ENCODE results near the gene PADI1. TPM values are rescaled to one million over a fixed set of nuclear protein-coding genes. Genes with fewer than 3 reads are reported as not detected.

PADI1 gene
- total and polyA plus RNA-seq, 8 donors, result 0.37 to 98.2 TPM; not detected in 6

DNA sequence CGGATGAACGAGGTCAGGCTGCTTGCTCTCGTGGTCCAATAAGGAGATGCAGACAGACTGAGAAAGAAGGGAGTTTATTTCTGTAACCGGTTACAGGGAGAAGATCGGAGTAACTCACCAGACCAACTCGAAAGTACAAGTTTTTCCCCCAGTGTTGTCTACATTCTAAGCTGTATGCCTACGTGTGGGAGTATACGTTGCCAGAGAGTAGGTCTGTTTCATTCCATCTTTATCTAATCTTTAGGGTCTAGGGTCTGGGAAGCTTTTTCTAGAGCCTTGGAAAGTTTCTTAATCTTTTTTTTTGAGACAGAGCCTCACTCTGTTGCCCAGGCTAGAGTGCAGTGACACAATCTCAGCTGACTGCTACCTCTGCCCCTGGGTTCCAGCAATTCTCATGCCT, 4.7 kb upstream of the PADI1 start:
- H3K36me3 ChIP-seq, result no peaks in the 10 kb centered on the region
- no peaks in the 10 kb centered on the region for H3K9me3 ChIP-seq
- intact Hi-C loops (cut with DNase I; ENCODE audit: low total_unique reads), result no loop called here
- no peaks in the 10 kb centered on the region for H3K4me1 ChIP-seq
- no peak overlapping the region for H3K27ac ChIP-seq
- H3K27me3 ChIP-seq, result peaks cover 0 to 21% (median 3%) of the 10 kb centered on the region in 3 donors
- TF ChIP-seq EP300 (IDR thresholded peaks at IDR 0.05) (no peak), POLR2A (IDR thresholded peaks at IDR 0.05) (no peak), POLR2AphosphoS5 (IDR thresholded peaks at IDR 0.05) (no peak), CTCF (IDR thresholded peaks at IDR 0.05) (no peak)
- 48 to 71% (median 64%) methylated on average over 8 of the region's 8 CpGs for WGBS, 5 donors
- H3K4me3 ChIP-seq, result no peak overlapping the region
- no peak for DNase-seq

- Histone ChIP-seq H3K36me3 (no peaks in the 10 kb centered on the region), H3K4me1 (no peaks in the 10 kb centered on the region), H3K9me3 (no peaks in the 10 kb centered on the region), H3K27me3 (peaks cover 0 to 24% (median 3%) of the 10 kb centered on the region in 3 donors), H3K4me3 (no peak overlapping the region), H3K27ac (no peak overlapping the region)
- TF ChIP-seq POLR2AphosphoS5 (IDR thresholded peaks at IDR 0.05) (no peak), CTCF (IDR thresholded peaks at IDR 0.05) (no peak), EP300 (IDR thresholded peaks at IDR 0.05) (no peak), POLR2A (IDR thresholded peaks at IDR 0.05) (no peak)
- WGBS, 5 donors, result 42 to 55% (median 46%) methylated on average over 5 of the region's 5 CpGs
- DNase-seq, result peak in 1 of 2 donors; percentile 63
- intact Hi-C loops (cut with DNase I; ENCODE audit: low total_unique reads), result no loop called here
Measured at GRCh38 chr1:17200756-17201155, 4.2 kb upstream of the PADI1 start.

DNA sequence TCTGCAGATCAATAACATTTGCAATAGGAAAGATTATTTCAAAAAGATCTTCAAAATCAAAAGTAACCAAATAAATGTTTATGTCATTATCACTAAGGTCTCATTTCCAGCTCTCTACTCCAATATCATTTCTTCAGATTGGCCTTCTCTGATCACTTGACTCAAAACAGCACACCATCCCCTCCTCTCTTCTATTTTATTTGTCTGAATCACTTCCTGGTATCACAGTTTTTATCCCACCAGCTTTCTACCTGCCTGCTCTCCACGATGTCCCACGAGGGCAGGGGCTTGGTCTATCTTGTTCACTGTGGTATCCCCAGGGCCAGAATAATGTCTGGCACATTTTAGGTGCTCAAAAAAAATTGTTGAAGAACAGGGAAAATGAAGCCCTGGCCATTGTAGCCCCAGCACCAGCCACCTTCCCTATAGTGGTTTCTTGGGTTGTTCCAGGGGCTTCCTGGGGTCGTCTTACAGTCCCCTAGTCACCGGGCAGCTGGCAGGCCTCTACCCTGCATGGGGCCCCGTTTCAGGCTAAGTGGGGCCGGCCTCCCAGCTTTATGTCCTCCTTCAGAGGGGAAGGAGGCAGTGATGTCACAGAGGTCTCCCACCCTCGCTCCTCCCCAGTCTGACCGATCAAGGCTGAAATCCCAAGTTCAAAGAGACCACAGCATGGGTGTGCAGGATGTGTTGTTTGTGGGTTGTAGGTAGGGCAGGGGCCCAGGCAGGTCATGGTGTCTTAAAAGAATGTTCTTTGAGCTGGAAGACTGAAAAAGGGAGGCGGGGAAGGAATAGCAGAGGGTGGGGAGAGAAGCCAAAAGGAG, 3.5 kb upstream of the PADI1 start:
- no peaks in the 10 kb centered on the region for H3K4me1 ChIP-seq
- no peak overlapping the region for H3K4me3 ChIP-seq
- peak in 1 of 2 donors; percentile 49 for DNase-seq
- H3K9me3 ChIP-seq, result no peaks in the 10 kb centered on the region
- 49 to 69% (median 56%) methylated on average over 8 to 9 of the region's 9 CpGs for WGBS, 5 donors
- intact Hi-C loops (cut with DNase I; ENCODE audit: low total_unique reads), result no loop called here
- no peak for TF ChIP-seq EP300 (IDR thresholded peaks at IDR 0.05)
- no peak for TF ChIP-seq POLR2A (IDR thresholded peaks at IDR 0.05)
- TF ChIP-seq POLR2AphosphoS5 (IDR thresholded peaks at IDR 0.05), result no peak
- H3K27ac ChIP-seq, result no peak overlapping the region
- H3K27me3 ChIP-seq, result peaks cover 0 to 29% (median 3%) of the 10 kb centered on the region in 3 donors
- H3K36me3 ChIP-seq, result no peaks in the 10 kb centered on the region

DNA sequence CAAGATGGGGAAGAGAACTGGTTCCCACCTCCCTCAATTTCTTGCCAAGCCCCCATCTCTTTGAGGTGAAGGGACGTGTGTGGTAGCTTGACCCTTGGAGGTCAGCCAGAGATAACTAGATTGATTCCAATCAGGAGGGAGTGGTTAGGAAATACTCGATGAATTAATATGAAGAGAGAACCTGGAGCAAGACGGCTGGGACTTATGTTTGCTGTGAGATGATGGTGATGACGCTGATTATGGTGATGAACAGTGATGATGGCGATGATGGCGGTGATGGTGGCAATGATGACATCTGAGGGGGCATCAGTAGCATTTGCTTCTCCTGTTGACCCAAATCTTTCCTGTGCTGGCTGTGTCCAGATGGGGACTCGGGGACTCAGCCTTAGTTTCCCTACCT, 724 bp downstream of the PADI1 start:
- no peak for DNase-seq
- Histone ChIP-seq H3K4me3 (no peak overlapping the region), H3K4me1 (no peaks in the 10 kb centered on the region), H3K9me3 (no peaks in the 10 kb centered on the region), H3K27ac (no peak overlapping the region), H3K36me3 (no peaks in the 10 kb centered on the region), H3K27me3 (peaks cover 0 to 14% (median 3%) of the 10 kb centered on the region in 3 donors)
- intact Hi-C loops (cut with DNase I; ENCODE audit: low total_unique reads), result no loop called here
- 79 to 87% (median 83%) methylated on average over 7 of the region's 7 CpGs for WGBS, 5 donors
- TF ChIP-seq CTCF (IDR thresholded peaks at IDR 0.05), result no peak

DNA sequence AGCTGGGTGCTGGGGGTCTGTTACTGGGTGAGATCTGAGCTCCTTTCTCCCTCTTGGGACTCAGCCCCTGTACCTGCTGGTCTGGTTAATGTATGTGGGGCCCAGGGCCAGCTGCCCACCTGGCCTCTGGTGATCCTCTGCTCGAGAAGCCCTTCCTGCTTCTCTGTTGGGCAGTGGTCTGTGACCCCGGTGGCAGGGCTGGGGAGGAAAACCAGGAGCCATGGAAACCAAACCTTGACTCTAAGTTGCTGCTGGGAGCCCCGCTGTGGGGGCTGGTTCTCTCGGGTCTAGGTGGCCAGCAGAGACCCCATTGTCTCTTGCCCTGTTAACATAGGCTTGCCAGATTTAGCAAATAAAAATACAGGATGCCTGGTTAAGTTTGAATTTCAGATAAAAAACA, 1.3 kb downstream of the PADI1 start:
- H3K36me3 ChIP-seq, result no peaks in the 10 kb centered on the region
- 56 to 73% (median 67%) methylated on average over 3 to 4 of the region's 4 CpGs for WGBS, 5 donors
- H3K27me3 ChIP-seq, result peaks cover 0 to 14% (median 3%) of the 10 kb centered on the region in 3 donors
- no peaks in the 10 kb centered on the region for H3K4me1 ChIP-seq
- H3K9me3 ChIP-seq, result no peaks in the 10 kb centered on the region
- intact Hi-C loops (cut with DNase I; ENCODE audit: low total_unique reads), result no loop called here
- TF ChIP-seq POLR2A (IDR thresholded peaks at IDR 0.05) (no peak), CTCF (IDR thresholded peaks at IDR 0.05) (no peak), POLR2AphosphoS5 (IDR thresholded peaks at IDR 0.05) (no peak), EP300 (IDR thresholded peaks at IDR 0.05) (no peak)
- no peak overlapping the region for H3K27ac ChIP-seq
- no peak for DNase-seq
- H3K4me3 ChIP-seq, result no peak overlapping the region
